ENCODE measurements around the gene DOCK6. TPM values are rescaled to one million over a fixed set of nuclear protein-coding genes. Genes with fewer than 3 reads are reported as not detected.

DOCK6 gene
- total and polyA plus RNA-seq, 10 of the 15 experiments (the other 5 are each of a cell fraction or from before 2014, with no cell fraction given) = 0.76 to 24.8 (median 4.7) TPM

DNA sequence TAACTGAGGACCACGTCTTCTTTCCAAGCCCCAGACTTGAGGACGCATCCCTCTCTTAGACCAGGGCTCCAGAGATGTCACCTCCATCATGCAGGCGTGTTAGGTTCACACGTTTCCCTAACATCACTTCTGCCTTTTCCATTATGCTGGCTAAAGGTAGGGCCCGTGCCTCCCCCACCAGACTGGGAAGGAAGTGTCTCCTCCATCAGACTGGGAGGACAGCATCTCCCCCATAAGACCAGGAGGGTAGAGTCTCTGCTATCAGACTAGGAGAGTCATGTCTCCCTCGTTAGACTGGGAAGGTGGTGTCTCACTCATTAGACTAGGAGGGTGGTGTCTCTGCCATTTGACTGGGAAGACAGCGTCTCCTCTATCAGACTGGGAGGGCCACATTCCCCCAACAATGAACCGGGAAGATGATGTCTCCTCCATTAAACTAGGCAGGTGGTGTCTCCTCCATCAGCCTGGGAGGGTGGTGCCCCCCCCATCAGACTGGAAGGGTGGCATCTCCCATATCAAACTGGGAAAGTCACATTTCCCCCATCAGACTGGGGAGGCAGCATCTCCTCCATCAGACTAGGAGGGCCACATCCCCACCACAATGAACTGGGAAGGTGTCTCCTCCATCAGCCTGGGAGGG is 88.7 kb downstream of the DOCK6 start:
- TF ChIP-seq TAF1 (IDR thresholded peaks at IDR 0.05; ENCODE audit: borderline replicate concordance, low read depth, low read length) (no peak), MTA2 (IDR thresholded peaks at IDR 0.05; ENCODE audit: low read depth) (no peak), ZNF24 (IDR thresholded peaks at IDR 0.05) (no peak), KLF5 (IDR thresholded peaks at IDR 0.05; ENCODE audit: partially characterized antibody) (no peak), STAT3 (IDR thresholded peaks at IDR 0.05; ENCODE audit: low read depth, low read length) (no peak), POLR2AphosphoS2 (IDR thresholded peaks at IDR 0.05; ENCODE audit: low read depth, low read length) (no peak), WRNIP1 (IDR thresholded peaks at IDR 0.05; ENCODE audit: borderline replicate concordance, low read depth, low read length) (no peak), GATAD2B (conservative IDR thresholded peaks at IDR 0.05; ENCODE audit: low read depth) (no peak), HDGF (IDR thresholded peaks at IDR 0.05) (no peak), RFX5 (IDR thresholded peaks at IDR 0.05; ENCODE audit: low read depth, low read length) (no peak), BHLHE40 (IDR thresholded peaks at IDR 0.05; ENCODE audit: borderline replicate concordance in 1 of 2, low read depth in 2 of 2, low read length in 1 of 2) (no peak), MYC (IDR thresholded peaks at IDR 0.05; ENCODE audit: insufficient read depth, insufficient read length, insufficient replicate concordance, low read length, severe bottlenecking) (no peak), NR2C2 (IDR thresholded peaks at IDR 0.05; ENCODE audit: borderline replicate concordance, control insufficient read depth, insufficient read length, low read depth) (no peak), PAX5 (IDR thresholded peaks at IDR 0.05; ENCODE audit: borderline replicate concordance, low read depth, low read length) (no peak), MTA3 (IDR thresholded peaks at IDR 0.05; ENCODE audit: borderline replicate concordance, low read length) (no peak), ZBED1 (IDR thresholded peaks at IDR 0.05; ENCODE audit: borderline replicate concordance) (no peak), RAD21 (IDR thresholded peaks at IDR 0.05; ENCODE audit: insufficient read depth, low read depth, low read length) (no peak)
- TF ChIP-seq, protein P1, sequence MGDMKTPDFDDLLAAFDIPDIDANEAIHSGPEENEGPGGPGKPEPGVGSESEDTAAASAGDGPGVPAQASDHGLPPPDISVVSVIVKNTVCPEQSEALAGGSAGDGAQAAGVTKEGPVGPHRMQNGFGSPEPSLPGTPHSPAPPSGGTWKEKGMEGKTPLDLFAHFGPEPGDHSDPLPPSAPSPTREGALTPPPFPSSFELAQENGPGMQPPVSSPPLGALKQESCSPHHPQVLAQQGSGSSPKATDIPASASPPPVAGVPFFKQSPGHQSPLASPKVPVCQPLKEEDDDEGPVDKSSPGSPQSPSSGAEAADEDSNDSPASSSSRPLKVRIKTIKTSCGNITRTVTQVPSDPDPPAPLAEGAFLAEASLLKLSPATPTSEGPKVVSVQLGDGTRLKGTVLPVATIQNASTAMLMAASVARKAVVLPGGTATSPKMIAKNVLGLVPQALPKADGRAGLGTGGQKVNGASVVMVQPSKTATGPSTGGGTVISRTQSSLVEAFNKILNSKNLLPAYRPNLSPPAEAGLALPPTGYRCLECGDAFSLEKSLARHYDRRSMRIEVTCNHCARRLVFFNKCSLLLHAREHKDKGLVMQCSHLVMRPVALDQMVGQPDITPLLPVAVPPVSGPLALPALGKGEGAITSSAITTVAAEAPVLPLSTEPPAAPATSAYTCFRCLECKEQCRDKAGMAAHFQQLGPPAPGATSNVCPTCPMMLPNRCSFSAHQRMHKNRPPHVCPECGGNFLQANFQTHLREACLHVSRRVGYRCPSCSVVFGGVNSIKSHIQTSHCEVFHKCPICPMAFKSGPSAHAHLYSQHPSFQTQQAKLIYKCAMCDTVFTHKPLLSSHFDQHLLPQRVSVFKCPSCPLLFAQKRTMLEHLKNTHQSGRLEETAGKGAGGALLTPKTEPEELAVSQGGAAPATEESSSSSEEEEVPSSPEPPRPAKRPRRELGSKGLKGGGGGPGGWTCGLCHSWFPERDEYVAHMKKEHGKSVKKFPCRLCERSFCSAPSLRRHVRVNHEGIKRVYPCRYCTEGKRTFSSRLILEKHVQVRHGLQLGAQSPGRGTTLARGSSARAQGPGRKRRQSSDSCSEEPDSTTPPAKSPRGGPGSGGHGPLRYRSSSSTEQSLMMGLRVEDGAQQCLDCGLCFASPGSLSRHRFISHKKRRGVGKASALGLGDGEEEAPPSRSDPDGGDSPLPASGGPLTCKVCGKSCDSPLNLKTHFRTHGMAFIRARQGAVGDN (IDR thresholded peaks at IDR 0.05) = no peak
- TF ChIP-seq, protein P2, sequence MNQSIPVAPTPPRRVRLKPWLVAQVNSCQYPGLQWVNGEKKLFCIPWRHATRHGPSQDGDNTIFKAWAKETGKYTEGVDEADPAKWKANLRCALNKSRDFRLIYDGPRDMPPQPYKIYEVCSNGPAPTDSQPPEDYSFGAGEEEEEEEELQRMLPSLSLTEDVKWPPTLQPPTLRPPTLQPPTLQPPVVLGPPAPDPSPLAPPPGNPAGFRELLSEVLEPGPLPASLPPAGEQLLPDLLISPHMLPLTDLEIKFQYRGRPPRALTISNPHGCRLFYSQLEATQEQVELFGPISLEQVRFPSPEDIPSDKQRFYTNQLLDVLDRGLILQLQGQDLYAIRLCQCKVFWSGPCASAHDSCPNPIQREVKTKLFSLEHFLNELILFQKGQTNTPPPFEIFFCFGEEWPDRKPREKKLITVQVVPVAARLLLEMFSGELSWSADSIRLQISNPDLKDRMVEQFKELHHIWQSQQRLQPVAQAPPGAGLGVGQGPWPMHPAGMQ (IDR thresholded peaks at IDR 0.05; ENCODE audit: borderline replicate concordance) = no peak
- H3K36me3 ChIP-seq (ENCODE audit: control insufficient read depth in 2 of 2, insufficient read depth in 2 of 2, low read length in 1 of 2) = peaks cover 0 to 4% of the 10 kb centered on the region in 2 experiments; a peak in 2 of 4 replicates
- H3K4me2 ChIP-seq (ENCODE audit: control insufficient read depth, insufficient read depth) = no peak overlapping the region
- no peak overlapping the region for H3K9ac ChIP-seq (ENCODE audit: control insufficient read depth, insufficient read depth, low read length)
- H3K27me3 ChIP-seq (replicated peaks in 1 of 2; ENCODE audit: control insufficient read depth in 2 of 2, insufficient read depth in 2 of 2, low read length in 1 of 2) = no peaks in the 10 kb centered on the region
- 55% methylated on average over 8 of the region's 8 CpGs for WGBS (ENCODE audit: insufficient coverage, insufficient replicate concordance, low lambda C conversion rate, missing lambda C conversion rate)
- H3K4me3 ChIP-seq = no peak overlapping the region
- no peak overlapping the region for H3K27ac ChIP-seq (ENCODE audit: control insufficient read depth, insufficient read depth)
- no peaks in the 10 kb centered on the region for H4K20me1 ChIP-seq (ENCODE audit: control insufficient read depth, insufficient read depth)
- in situ Hi-C loops (cut with MboI) (no loop called here), intact Hi-C loops (cut with micrococcal nuclease; ENCODE audit: unreplicated experiment) (no loop called here)
- no peaks in the 10 kb centered on the region for H3K9me3 ChIP-seq (replicated peaks; ENCODE audit: control insufficient read depth, insufficient read depth, low read length)
- no peak for ATAC-seq
- ChIA-PET POLR2A (no interaction called here), SMC1A (ENCODE audit: uncharacterized antibody, unreplicated experiment) (no interaction called here), CTCF (no interaction called here), RAD21 (ENCODE audit: unreplicated experiment) (no interaction called here)
- no peak for DNase-seq (ENCODE audit: low read depth, low spot score)
- no peaks in the 10 kb centered on the region for H3K79me2 ChIP-seq (ENCODE audit: control insufficient read depth, insufficient read depth, low read length)
- BruUV-seq (replicated peaks) = no TSS peak
- H3K4me1 ChIP-seq (ENCODE audit: control insufficient read depth, insufficient read depth, low read length) = peaks cover 1% of the 10 kb centered on the region
- FAIRE-seq = no peak
- no peak overlapping the region for H2AFZ ChIP-seq (ENCODE audit: control insufficient read depth, low read depth, low read length)
